ENCODE results near the gene TSFM.

TSFM gene

DNA sequence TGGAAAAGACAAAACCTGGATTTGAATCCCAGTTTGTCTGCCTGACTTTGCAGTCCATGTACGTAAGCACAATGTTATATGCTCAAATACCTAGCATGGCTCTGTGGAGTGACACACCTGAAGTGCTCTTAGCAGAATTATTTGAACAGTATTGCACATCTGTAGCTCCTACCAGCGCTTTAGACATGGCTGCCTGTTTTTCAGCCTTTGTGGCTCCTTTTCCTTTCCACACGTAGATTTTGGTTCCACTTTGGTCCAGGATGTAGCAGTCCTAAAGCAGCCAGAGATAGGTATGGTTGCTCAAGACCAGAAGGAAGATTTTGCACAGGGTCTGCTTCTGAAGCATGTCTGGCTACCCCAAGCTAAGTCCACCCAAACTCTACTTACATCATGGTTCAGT, 26.8 kb downstream of the TSFM start:
- Histone ChIP-seq H3K14ac (ENCODE audit: low read length) (no peak overlapping the region), H3K9me3 (replicated peaks in 1 of 2; ENCODE audit: control insufficient read depth in 2 of 2, insufficient read depth in 1 of 2, low read depth in 1 of 2, low read length in 2 of 2) (no peaks in the 10 kb centered on the region), H3K27ac (replicated peaks; ENCODE audit: low read length) (no peak overlapping the region), H3K4me3 (ENCODE audit: low read length in 2 of 2) (no peak overlapping the region), H4K8ac (ENCODE audit: low read depth, low read length) (no peak overlapping the region), H3K79me1 (ENCODE audit: low read depth, low read length) (no peaks in the 10 kb centered on the region), H4K91ac (ENCODE audit: low read depth, low read length, poor library complexity) (no peak overlapping the region), H2AFZ (ENCODE audit: low read length) (no peak overlapping the region), H2BK5ac (ENCODE audit: low read length) (no peak overlapping the region), H3K4ac (ENCODE audit: low read length) (no peak overlapping the region), H3K36me3 (replicated peaks in 1 of 2; ENCODE audit: control insufficient read depth in 2 of 2, insufficient read depth in 2 of 2, low read length in 2 of 2) (peaks cover 11 to 47% of the 10 kb centered on the region in 2 donors), H3K9ac (ENCODE audit: low read depth, low read length, poor library complexity) (no peak overlapping the region), H2BK12ac (ENCODE audit: low read length) (no peak overlapping the region), H2AK5ac (ENCODE audit: low read depth, low read length) (no peak overlapping the region), H3K18ac (ENCODE audit: low read length) (no peak overlapping the region), H3K4me1 (ENCODE audit: control insufficient read depth in 2 of 2, insufficient read depth in 1 of 2, low read depth in 1 of 2, low read length in 2 of 2) (no peaks in the 10 kb centered on the region), H2BK15ac (ENCODE audit: low read length) (no peak overlapping the region), H3K23ac (ENCODE audit: low read depth, low read length, poor library complexity) (no peak overlapping the region), H3K27me3 (ENCODE audit: control insufficient read depth in 3 of 3, insufficient read depth in 3 of 3, low read depth in 1 of 3, low read length in 3 of 3) (peaks cover 0 to 2% (median 0%) of the 10 kb centered on the region in 3 experiments), H3K4me2 (ENCODE audit: insufficient read depth, low read length, poor library complexity, severe bottlenecking) (no peak overlapping the region), H2BK120ac (ENCODE audit: low read depth, low read length) (no peak overlapping the region)
- no peak for DNase-seq (ENCODE audit: low spot score)
- no CpG with 5 or more reads among the region's 3 CpGs for WGBS, 2 donors (ENCODE audit: extremely low coverage in 2 of 2, insufficient read length in 2 of 2, insufficient replicate concordance in 1 of 2)

DNA sequence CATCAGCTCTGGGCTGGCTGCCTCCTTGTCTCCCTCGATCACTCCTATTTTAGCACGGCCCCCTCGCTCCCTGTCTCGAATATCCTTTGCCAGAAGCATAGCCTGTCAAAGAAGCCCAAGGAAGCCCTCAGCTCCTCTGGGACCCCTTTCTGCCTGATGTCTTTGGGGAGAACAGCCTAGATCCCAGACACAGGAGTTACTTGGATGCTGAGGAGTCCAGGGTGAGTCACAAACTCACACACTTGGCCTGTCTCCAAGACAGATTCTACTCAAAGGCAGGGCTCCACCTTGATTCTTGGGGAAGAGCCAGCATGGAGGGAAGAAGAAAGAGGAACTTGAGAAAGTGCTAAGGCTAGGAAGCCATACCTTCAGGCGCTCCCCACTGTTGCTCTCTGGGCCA, 27.9 kb downstream of the TSFM start:
- no peak for DNase-seq (ENCODE audit: low spot score)
- H3K4me1 ChIP-seq (ENCODE audit: control insufficient read depth in 2 of 2, insufficient read depth in 1 of 2, low read depth in 1 of 2, low read length in 2 of 2): no peaks in the 10 kb centered on the region
- no CpG with 5 or more reads among the region's 5 CpGs for WGBS, 2 donors (ENCODE audit: extremely low coverage in 2 of 2, insufficient read length in 2 of 2, insufficient replicate concordance in 1 of 2)

DNA sequence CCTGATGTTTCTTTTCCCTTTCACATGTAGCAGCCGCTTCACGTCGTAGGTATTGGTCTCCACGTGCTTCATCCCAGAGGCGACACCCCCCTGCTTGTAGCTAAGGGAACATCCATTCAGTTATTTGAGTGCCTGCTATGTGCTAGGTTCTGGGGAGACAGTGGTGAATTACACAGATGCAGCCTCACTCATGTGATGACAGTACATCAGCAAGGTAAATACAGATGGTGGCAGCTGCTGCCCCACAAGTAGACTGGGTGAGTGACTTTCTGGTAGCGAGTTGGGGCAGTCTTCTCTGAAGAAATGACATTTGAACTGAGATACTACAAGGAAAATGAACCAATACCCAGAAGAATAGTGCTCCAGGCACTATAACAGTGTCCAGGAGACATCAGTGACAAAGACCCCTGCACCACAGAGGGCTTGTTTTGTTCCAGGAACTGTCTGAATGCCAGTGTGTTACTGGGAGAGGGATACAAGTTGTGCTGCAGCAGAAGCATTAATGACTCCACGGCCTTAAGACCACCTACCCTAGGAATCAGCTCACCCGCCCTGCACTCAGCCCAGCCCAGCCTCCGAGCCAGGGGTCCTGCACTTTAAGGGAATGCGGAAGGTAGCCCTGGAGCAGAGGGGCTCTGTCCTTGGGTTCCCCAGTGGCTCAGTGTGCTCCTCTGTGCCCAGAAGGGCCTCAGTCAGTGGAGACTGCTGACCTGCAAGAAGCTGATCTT, 28.6 kb downstream of the TSFM start:
- Histone ChIP-seq H2AFZ (ENCODE audit: low read length) (no peak overlapping the region), H3K4me1 (ENCODE audit: control insufficient read depth in 2 of 2, insufficient read depth in 1 of 2, low read depth in 1 of 2, low read length in 2 of 2) (no peaks in the 10 kb centered on the region), H3K9ac (ENCODE audit: low read depth, low read length, poor library complexity) (no peak overlapping the region), H3K18ac (ENCODE audit: low read length) (no peak overlapping the region), H2BK120ac (ENCODE audit: low read depth, low read length) (no peak overlapping the region), H4K8ac (ENCODE audit: low read depth, low read length) (no peak overlapping the region), H3K9me3 (replicated peaks in 1 of 2; ENCODE audit: control insufficient read depth in 2 of 2, insufficient read depth in 1 of 2, low read depth in 1 of 2, low read length in 2 of 2) (no peaks in the 10 kb centered on the region), H3K27ac (replicated peaks; ENCODE audit: low read length) (no peak overlapping the region), H4K91ac (ENCODE audit: low read depth, low read length, poor library complexity) (no peak overlapping the region), H2BK5ac (ENCODE audit: low read length) (no peak overlapping the region), H3K79me1 (ENCODE audit: low read depth, low read length) (no peaks in the 10 kb centered on the region), H2BK15ac (ENCODE audit: low read length) (no peak overlapping the region), H3K14ac (ENCODE audit: low read length) (no peak overlapping the region), H3K27me3 (ENCODE audit: control insufficient read depth in 3 of 3, insufficient read depth in 3 of 3, low read depth in 1 of 3, low read length in 3 of 3) (peaks cover 0 to 2% (median 0%) of the 10 kb centered on the region in 3 experiments), H3K4me2 (ENCODE audit: insufficient read depth, low read length, poor library complexity, severe bottlenecking) (no peak overlapping the region), H3K4me3 (ENCODE audit: low read length in 2 of 2) (no peak overlapping the region), H3K23ac (ENCODE audit: low read depth, low read length, poor library complexity) (no peak overlapping the region), H3K36me3 (replicated peaks in 1 of 2; ENCODE audit: control insufficient read depth in 2 of 2, insufficient read depth in 2 of 2, low read length in 2 of 2) (peaks cover 11 to 49% of the 10 kb centered on the region in 2 donors), H3K4ac (ENCODE audit: low read length) (no peak overlapping the region), H2AK5ac (ENCODE audit: low read depth, low read length) (no peak overlapping the region), H2BK12ac (ENCODE audit: low read length) (no peak overlapping the region)
- no peak for DNase-seq (ENCODE audit: low spot score)
- no CpG with 5 or more reads among the region's 10 CpGs for WGBS, 2 donors (ENCODE audit: extremely low coverage in 2 of 2, insufficient read length in 2 of 2, insufficient replicate concordance in 1 of 2)

More for the DNA sequence above, 27.9 kb downstream of the TSFM start:
- Histone ChIP-seq H3K36me3 (replicated peaks in 1 of 2; ENCODE audit: control insufficient read depth in 2 of 2, insufficient read depth in 2 of 2, low read length in 2 of 2) (peaks cover 11 to 46% of the 10 kb centered on the region in 2 donors), H3K4me2 (ENCODE audit: insufficient read depth, low read length, poor library complexity, severe bottlenecking) (no peak overlapping the region), H3K4ac (ENCODE audit: low read length) (no peak overlapping the region), H3K4me3 (ENCODE audit: low read length in 2 of 2) (no peak overlapping the region), H4K8ac (ENCODE audit: low read depth, low read length) (no peak overlapping the region), H2BK15ac (ENCODE audit: low read length) (no peak overlapping the region), H3K23ac (ENCODE audit: low read depth, low read length, poor library complexity) (no peak overlapping the region), H2BK12ac (ENCODE audit: low read length) (no peak overlapping the region), H2BK5ac (ENCODE audit: low read length) (no peak overlapping the region), H3K14ac (ENCODE audit: low read length) (no peak overlapping the region), H3K79me1 (ENCODE audit: low read depth, low read length) (no peaks in the 10 kb centered on the region), H3K9me3 (replicated peaks in 1 of 2; ENCODE audit: control insufficient read depth in 2 of 2, insufficient read depth in 1 of 2, low read depth in 1 of 2, low read length in 2 of 2) (no peaks in the 10 kb centered on the region), H3K18ac (ENCODE audit: low read length) (no peak overlapping the region), H2BK120ac (ENCODE audit: low read depth, low read length) (no peak overlapping the region), H4K91ac (ENCODE audit: low read depth, low read length, poor library complexity) (no peak overlapping the region), H3K9ac (ENCODE audit: low read depth, low read length, poor library complexity) (no peak overlapping the region), H3K27me3 (ENCODE audit: control insufficient read depth in 3 of 3, insufficient read depth in 3 of 3, low read depth in 1 of 3, low read length in 3 of 3) (peaks cover 0 to 2% (median 0%) of the 10 kb centered on the region in 3 experiments), H2AFZ (ENCODE audit: low read length) (no peak overlapping the region), H2AK5ac (ENCODE audit: low read depth, low read length) (no peak overlapping the region), H3K27ac (replicated peaks; ENCODE audit: low read length) (no peak overlapping the region)

DNA sequence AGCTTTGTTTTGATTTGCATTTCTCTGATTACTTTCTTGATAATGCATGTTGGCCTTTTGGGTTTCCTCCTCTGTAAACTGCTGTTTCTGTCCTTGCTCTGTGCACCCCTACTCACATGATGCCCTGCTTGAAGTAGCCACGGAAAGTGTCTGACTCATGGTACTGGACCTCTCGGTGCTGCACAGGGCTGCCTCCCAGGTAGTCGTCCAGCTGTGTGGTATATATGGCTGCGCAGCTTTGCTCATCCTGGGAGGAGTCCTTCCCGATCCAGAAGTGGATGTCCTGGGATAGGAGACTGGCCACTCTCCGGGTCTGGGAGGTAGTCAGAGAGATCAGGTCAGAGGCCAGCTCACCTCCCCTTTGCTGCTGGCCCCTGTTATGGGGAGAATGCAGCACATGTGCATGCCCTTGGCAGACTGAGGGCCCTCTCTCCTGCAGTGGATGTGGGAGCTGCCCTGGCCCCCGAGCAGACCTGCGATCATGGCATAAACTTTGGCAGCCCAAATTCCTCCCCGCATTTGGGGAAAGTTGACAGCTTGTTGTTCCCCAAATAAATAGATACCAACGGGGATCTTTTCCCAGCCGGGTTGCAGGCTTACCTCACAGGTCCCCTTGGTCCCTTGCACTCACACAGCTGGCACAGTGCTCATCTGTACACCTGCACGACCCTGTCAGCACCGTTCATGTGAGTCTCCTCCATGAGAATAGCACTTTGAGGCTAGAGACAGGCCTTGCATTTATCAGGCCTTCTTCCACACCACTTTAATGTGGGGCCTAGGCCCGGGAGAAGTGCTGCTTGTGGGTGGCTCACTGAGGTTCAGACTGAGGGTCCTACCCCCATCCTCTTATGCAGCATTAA, 30.8 kb downstream of the TSFM start:
- H3K9ac ChIP-seq (ENCODE audit: low read depth, low read length, poor library complexity): no peak overlapping the region
- H3K4me3 ChIP-seq (ENCODE audit: low read length in 2 of 2): peak overlapping the region in 1 of 2 donors; percentile 25
- no peak overlapping the region for H4K91ac ChIP-seq (ENCODE audit: low read depth, low read length, poor library complexity)
- H3K4me1 ChIP-seq (ENCODE audit: control insufficient read depth in 2 of 2, insufficient read depth in 1 of 2, low read depth in 1 of 2, low read length in 2 of 2): no peaks in the 10 kb centered on the region
- no peak overlapping the region for H3K18ac ChIP-seq (ENCODE audit: low read length)
- no peak overlapping the region for H2AFZ ChIP-seq (ENCODE audit: low read length)
- no peaks in the 10 kb centered on the region for H3K9me3 ChIP-seq (replicated peaks in 1 of 2; ENCODE audit: control insufficient read depth in 2 of 2, insufficient read depth in 1 of 2, low read depth in 1 of 2, low read length in 2 of 2)
- no peak overlapping the region for H2BK5ac ChIP-seq (ENCODE audit: low read length)
- no peak overlapping the region for H3K14ac ChIP-seq (ENCODE audit: low read length)
- peaks cover 0 to 2% (median 0%) of the 10 kb centered on the region in 3 experiments for H3K27me3 ChIP-seq (ENCODE audit: control insufficient read depth in 3 of 3, insufficient read depth in 3 of 3, low read depth in 1 of 3, low read length in 3 of 3)
- H3K79me1 ChIP-seq (ENCODE audit: low read depth, low read length): no peaks in the 10 kb centered on the region
- no peak overlapping the region for H2BK120ac ChIP-seq (ENCODE audit: low read depth, low read length)
- no CpG with 5 or more reads among the region's 14 CpGs for WGBS, 2 donors (ENCODE audit: extremely low coverage in 2 of 2, insufficient read length in 2 of 2, insufficient replicate concordance in 1 of 2)
- H2BK15ac ChIP-seq (ENCODE audit: low read length): no peak overlapping the region
- no peak overlapping the region for H3K4me2 ChIP-seq (ENCODE audit: insufficient read depth, low read length, poor library complexity, severe bottlenecking)
- no peak overlapping the region for H3K4ac ChIP-seq (ENCODE audit: low read length)
- no peak overlapping the region for H2BK12ac ChIP-seq (ENCODE audit: low read length)
- no peak overlapping the region for H4K8ac ChIP-seq (ENCODE audit: low read depth, low read length)
- no peak overlapping the region for H2AK5ac ChIP-seq (ENCODE audit: low read depth, low read length)
- H3K27ac ChIP-seq (replicated peaks; ENCODE audit: low read length): no peak overlapping the region
- peaks cover 4 to 35% of the 10 kb centered on the region in 2 donors for H3K36me3 ChIP-seq (replicated peaks in 1 of 2; ENCODE audit: control insufficient read depth in 2 of 2, insufficient read depth in 2 of 2, low read length in 2 of 2)
- no peak for DNase-seq (ENCODE audit: low spot score)
- H3K23ac ChIP-seq (ENCODE audit: low read depth, low read length, poor library complexity): no peak overlapping the region

All from neuronal stem cell (in vitro differentiated cells).